Panc1 (cell line): ENCODE data around the gene SPRED3.
"Not testable (repeated sequence)": the region's sequence is repeated elsewhere in the genome, so short reads cannot be mapped to it uniquely, and the experiment has no call there.

Source experiments
- TF ChIP-seq, protein P1 (sequence below), 2 experiments: IDR thresholded peaks; 2 replicates each; pipeline ENCODE4 v1.6.1; 2011 to 2012; ENCODE audit warnings: low read depth in 2 of 2, control low read depth in 1 of 2, low read length in 1 of 2, mild to moderate bottlenecking in 1 of 2, moderate library complexity in 1 of 2; ENCODE audit not compliant: insufficient read depth in 1 of 2
- TF ChIP-seq, protein P2 (sequence below): fragments of 450-650 bp; IDR thresholded peaks from 2 replicates; pipeline ENCODE4 v1.5.1; 2017; ENCODE audit warnings: mild to moderate bottlenecking

DNA sequence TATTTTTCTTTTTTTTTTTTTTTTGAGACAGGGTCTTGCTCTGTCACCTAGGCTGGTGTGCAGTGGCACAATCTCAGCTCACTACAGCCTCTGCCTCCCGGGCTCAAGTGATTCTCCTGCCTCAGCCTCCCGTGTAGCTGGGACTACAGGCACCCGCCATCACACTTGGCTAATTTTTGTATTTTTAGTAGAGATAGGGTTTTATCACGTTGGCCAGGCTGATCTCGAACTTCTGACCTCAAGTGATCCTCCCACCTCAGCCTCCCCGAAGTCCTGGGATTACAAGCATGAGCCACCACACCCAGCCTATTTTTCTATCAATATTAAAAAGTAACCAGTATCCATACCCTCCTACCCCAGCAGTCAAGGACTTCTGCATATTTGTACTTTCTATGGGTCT lies 21.9 kb downstream of the SPRED3 start:
- TF ChIP-seq, protein P1, sequence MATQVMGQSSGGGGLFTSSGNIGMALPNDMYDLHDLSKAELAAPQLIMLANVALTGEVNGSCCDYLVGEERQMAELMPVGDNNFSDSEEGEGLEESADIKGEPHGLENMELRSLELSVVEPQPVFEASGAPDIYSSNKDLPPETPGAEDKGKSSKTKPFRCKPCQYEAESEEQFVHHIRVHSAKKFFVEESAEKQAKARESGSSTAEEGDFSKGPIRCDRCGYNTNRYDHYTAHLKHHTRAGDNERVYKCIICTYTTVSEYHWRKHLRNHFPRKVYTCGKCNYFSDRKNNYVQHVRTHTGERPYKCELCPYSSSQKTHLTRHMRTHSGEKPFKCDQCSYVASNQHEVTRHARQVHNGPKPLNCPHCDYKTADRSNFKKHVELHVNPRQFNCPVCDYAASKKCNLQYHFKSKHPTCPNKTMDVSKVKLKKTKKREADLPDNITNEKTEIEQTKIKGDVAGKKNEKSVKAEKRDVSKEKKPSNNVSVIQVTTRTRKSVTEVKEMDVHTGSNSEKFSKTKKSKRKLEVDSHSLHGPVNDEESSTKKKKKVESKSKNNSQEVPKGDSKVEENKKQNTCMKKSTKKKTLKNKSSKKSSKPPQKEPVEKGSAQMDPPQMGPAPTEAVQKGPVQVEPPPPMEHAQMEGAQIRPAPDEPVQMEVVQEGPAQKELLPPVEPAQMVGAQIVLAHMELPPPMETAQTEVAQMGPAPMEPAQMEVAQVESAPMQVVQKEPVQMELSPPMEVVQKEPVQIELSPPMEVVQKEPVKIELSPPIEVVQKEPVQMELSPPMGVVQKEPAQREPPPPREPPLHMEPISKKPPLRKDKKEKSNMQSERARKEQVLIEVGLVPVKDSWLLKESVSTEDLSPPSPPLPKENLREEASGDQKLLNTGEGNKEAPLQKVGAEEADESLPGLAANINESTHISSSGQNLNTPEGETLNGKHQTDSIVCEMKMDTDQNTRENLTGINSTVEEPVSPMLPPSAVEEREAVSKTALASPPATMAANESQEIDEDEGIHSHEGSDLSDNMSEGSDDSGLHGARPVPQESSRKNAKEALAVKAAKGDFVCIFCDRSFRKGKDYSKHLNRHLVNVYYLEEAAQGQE (IDR thresholded peaks at IDR 0.05; ENCODE audit: insufficient read depth in 1 of 2, low read depth in 2 of 2, low read length in 1 of 2): not testable (repeated sequence)
- TF ChIP-seq, protein P2, sequence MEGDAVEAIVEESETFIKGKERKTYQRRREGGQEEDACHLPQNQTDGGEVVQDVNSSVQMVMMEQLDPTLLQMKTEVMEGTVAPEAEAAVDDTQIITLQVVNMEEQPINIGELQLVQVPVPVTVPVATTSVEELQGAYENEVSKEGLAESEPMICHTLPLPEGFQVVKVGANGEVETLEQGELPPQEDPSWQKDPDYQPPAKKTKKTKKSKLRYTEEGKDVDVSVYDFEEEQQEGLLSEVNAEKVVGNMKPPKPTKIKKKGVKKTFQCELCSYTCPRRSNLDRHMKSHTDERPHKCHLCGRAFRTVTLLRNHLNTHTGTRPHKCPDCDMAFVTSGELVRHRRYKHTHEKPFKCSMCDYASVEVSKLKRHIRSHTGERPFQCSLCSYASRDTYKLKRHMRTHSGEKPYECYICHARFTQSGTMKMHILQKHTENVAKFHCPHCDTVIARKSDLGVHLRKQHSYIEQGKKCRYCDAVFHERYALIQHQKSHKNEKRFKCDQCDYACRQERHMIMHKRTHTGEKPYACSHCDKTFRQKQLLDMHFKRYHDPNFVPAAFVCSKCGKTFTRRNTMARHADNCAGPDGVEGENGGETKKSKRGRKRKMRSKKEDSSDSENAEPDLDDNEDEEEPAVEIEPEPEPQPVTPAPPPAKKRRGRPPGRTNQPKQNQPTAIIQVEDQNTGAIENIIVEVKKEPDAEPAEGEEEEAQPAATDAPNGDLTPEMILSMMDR: not testable (repeated sequence)
